ENCODE measurements around the gene IQGAP1. TPM values are rescaled to one million over a fixed set of nuclear protein-coding genes. Genes with fewer than 3 reads are reported as not detected.

The IQGAP1 gene
- total and polyA plus RNA-seq, 2 donors (not counting 1 experiment from before 2014, with no cell fraction given), result 222 to 270 TPM

DNA sequence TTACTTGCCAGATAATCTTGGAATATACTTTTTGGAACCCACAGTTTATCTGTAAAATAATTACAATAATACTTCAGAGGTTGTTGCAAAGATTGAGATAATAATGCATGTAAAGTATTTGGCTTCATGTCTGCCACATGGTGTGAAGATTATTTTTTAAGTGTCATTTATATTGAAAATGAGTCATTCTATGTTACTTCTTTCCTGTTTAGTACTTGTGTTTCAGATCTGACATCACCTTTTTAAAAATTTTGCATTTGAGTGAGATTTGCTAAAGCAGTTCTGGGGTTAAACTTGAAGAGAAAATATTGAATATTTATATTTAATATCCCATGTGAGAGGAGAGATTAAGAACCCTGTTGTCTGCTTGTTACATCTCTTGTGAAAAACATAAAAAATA is 31.2 kb downstream of the IQGAP1 start:
- Histone ChIP-seq H4K20me1 (ENCODE audit: control insufficient read depth, extremely low read depth, insufficient read depth, low read length) (no peaks in the 10 kb centered on the region), H3K9me3 (ENCODE audit: control insufficient read depth, insufficient read depth, low read depth, low read length) (no peaks in the 10 kb centered on the region), H3K79me2 (ENCODE audit: control insufficient read depth, insufficient read depth, low read length) (peaks cover 88% of the 10 kb centered on the region), H3K9ac (ENCODE audit: insufficient read depth, low read length) (no peak overlapping the region), H3K36me3 (ENCODE audit: control insufficient read depth, insufficient read depth, low read length) (no peaks in the 10 kb centered on the region), H3K27ac (ENCODE audit: insufficient read depth, low read length) (peak overlapping the region; percentile 57), H3K4me2 (ENCODE audit: extremely low read depth, insufficient read depth, low read length) (peak overlapping the region; percentile 91), H3K4me3 (replicated peaks in 1 of 4; ENCODE audit: control extremely low read depth in 1 of 4, insufficient read depth in 1 of 4, low read depth in 3 of 4, low read length in 4 of 4) (no peak overlapping the region), H2AFZ (ENCODE audit: low read length) (no peak overlapping the region), H3K27me3 (ENCODE audit: control insufficient read depth, insufficient read depth, low read length) (no peaks in the 10 kb centered on the region), H3K4me1 (ENCODE audit: control insufficient read depth, extremely low read depth, insufficient read depth, low read length) (peaks cover 28% of the 10 kb centered on the region)
- TF ChIP-seq EZH2 (IDR thresholded peaks at IDR 0.05; ENCODE audit: low read length, missing control alignments), result no peak
- TF ChIP-seq, protein P1, sequence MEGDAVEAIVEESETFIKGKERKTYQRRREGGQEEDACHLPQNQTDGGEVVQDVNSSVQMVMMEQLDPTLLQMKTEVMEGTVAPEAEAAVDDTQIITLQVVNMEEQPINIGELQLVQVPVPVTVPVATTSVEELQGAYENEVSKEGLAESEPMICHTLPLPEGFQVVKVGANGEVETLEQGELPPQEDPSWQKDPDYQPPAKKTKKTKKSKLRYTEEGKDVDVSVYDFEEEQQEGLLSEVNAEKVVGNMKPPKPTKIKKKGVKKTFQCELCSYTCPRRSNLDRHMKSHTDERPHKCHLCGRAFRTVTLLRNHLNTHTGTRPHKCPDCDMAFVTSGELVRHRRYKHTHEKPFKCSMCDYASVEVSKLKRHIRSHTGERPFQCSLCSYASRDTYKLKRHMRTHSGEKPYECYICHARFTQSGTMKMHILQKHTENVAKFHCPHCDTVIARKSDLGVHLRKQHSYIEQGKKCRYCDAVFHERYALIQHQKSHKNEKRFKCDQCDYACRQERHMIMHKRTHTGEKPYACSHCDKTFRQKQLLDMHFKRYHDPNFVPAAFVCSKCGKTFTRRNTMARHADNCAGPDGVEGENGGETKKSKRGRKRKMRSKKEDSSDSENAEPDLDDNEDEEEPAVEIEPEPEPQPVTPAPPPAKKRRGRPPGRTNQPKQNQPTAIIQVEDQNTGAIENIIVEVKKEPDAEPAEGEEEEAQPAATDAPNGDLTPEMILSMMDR (conservative IDR thresholded peaks at IDR 0.05 in 1 of 2, IDR thresholded peaks at IDR 0.05 in 1 of 2; ENCODE audit: low read depth in 1 of 2, low read length in 2 of 2), result no peak
- no peak for DNase-seq (ENCODE audit: low read depth in 2 of 2)

DNA sequence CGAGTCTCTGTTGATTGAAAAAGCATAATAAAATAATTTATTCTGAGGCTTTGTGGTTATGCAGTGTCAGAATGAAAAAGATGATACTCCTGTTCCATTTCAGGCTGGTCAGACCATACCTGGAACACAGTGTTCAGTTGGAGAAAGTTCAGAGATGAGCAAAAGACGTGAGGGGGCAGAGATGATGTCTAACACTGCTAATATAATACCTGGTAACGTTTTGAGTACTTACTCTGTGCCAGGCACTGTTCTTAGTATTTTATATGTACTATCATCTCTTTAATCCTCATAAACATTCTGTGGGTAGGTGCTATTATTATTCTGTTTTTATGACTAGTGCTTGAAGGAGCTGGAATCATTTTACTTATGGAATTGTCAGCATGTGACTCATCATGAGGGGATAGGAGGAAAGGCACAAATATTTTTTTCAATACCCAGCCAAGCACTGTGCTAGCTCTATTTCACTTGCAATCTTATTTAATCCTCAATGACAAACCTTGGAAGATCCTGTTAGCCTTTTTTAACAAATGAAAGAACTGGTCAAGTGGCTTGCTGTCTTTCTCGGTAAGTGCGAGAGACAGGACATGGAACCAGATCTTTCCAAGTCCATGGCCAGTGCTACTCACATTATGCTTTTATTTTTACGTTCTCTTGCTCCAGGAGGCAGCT is 31.8 kb downstream of the IQGAP1 start:
- Histone ChIP-seq H2AFZ (ENCODE audit: low read length) (no peak overlapping the region), H3K4me3 (replicated peaks in 1 of 4; ENCODE audit: control extremely low read depth in 1 of 4, insufficient read depth in 1 of 4, low read depth in 3 of 4, low read length in 4 of 4) (peak overlapping the region in 1 of 4 experiments; percentile 25), H3K27me3 (ENCODE audit: control insufficient read depth, insufficient read depth, low read length) (no peaks in the 10 kb centered on the region), H3K27ac (ENCODE audit: insufficient read depth, low read length) (peak overlapping the region; percentile 57), H3K9me3 (ENCODE audit: control insufficient read depth, insufficient read depth, low read depth, low read length) (no peaks in the 10 kb centered on the region), H3K79me2 (ENCODE audit: control insufficient read depth, insufficient read depth, low read length) (peaks cover 86% of the 10 kb centered on the region), H3K36me3 (ENCODE audit: control insufficient read depth, insufficient read depth, low read length) (no peaks in the 10 kb centered on the region), H3K4me2 (ENCODE audit: extremely low read depth, insufficient read depth, low read length) (peak overlapping the region; percentile 91), H4K20me1 (ENCODE audit: control insufficient read depth, extremely low read depth, insufficient read depth, low read length) (no peaks in the 10 kb centered on the region), H3K4me1 (ENCODE audit: control insufficient read depth, extremely low read depth, insufficient read depth, low read length) (peaks cover 24% of the 10 kb centered on the region), H3K9ac (ENCODE audit: insufficient read depth, low read length) (no peak overlapping the region)
- peak; percentile 83 to 93 for DNase-seq (ENCODE audit: low read depth in 2 of 2)
- TF ChIP-seq, protein P1 (conservative IDR thresholded peaks at IDR 0.05 in 1 of 2, IDR thresholded peaks at IDR 0.05 in 1 of 2; ENCODE audit: low read depth in 1 of 2, low read length in 2 of 2), result no peak
- no peak for TF ChIP-seq EZH2 (IDR thresholded peaks at IDR 0.05; ENCODE audit: low read length, missing control alignments)

DNA sequence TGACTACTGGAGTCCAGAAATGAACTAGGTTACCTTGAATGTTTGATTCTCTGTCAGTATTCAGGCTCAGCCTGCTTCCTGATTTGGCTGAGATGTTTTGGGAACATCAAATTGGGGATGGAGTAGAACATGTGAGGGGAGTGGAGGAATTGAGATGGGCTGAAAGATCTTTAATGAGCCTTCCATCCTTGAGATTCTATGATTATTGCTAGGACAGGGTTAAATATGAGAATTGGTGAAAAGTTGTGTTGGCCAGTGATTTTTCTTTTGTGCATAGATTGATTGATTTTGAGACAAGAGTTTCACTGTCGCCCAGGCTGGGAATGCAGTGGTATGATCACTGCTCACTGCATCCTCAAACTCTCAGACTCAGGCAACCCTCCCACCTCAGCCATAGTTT is 32.4 kb downstream of the IQGAP1 start:
- H3K27me3 ChIP-seq (ENCODE audit: control insufficient read depth, insufficient read depth, low read length), result no peaks in the 10 kb centered on the region
- peaks cover 85% of the 10 kb centered on the region for H3K79me2 ChIP-seq (ENCODE audit: control insufficient read depth, insufficient read depth, low read length)
- DNase-seq (ENCODE audit: low read depth in 2 of 2), result no peak
- no peak overlapping the region for H3K9ac ChIP-seq (ENCODE audit: insufficient read depth, low read length)
- H4K20me1 ChIP-seq (ENCODE audit: control insufficient read depth, extremely low read depth, insufficient read depth, low read length), result no peaks in the 10 kb centered on the region
- H3K9me3 ChIP-seq (ENCODE audit: control insufficient read depth, insufficient read depth, low read depth, low read length), result no peaks in the 10 kb centered on the region
- H3K4me3 ChIP-seq (replicated peaks in 1 of 4; ENCODE audit: control extremely low read depth in 1 of 4, insufficient read depth in 1 of 4, low read depth in 3 of 4, low read length in 4 of 4), result peak overlapping the region in 1 of 4 experiments; percentile 25
- no peak for TF ChIP-seq EZH2 (IDR thresholded peaks at IDR 0.05; ENCODE audit: low read length, missing control alignments)
- TF ChIP-seq, protein P1 (conservative IDR thresholded peaks at IDR 0.05 in 1 of 2, IDR thresholded peaks at IDR 0.05 in 1 of 2; ENCODE audit: low read depth in 1 of 2, low read length in 2 of 2), result no peak
- no peaks in the 10 kb centered on the region for H3K36me3 ChIP-seq (ENCODE audit: control insufficient read depth, insufficient read depth, low read length)
- peak overlapping the region; percentile 57 for H3K27ac ChIP-seq (ENCODE audit: insufficient read depth, low read length)
- no peak overlapping the region for H2AFZ ChIP-seq (ENCODE audit: low read length)
- H3K4me2 ChIP-seq (ENCODE audit: extremely low read depth, insufficient read depth, low read length), result peak overlapping the region; percentile 91
- peaks cover 24% of the 10 kb centered on the region for H3K4me1 ChIP-seq (ENCODE audit: control insufficient read depth, extremely low read depth, insufficient read depth, low read length)
